GM21737 (cell line): ENCODE measurements around the gene ACYP2.
A peak's percentile ranks its signal among the peaks of the same experiment; 100 is the strongest.
"Not testable (repeated sequence)": the region's sequence is repeated elsewhere in the genome, so short reads cannot be mapped to it uniquely, and the experiment has no call there.

Experiments used
- ATAC-seq: cut with Tn5 transposase; IDR thresholded peaks from one replicate; pipeline ENCODE4 v1.9.1; 2021; ENCODE audit warnings: mild to moderate bottlenecking, moderate library complexity; ENCODE audit not compliant: unreplicated experiment

Gene ACYP2

DNA sequence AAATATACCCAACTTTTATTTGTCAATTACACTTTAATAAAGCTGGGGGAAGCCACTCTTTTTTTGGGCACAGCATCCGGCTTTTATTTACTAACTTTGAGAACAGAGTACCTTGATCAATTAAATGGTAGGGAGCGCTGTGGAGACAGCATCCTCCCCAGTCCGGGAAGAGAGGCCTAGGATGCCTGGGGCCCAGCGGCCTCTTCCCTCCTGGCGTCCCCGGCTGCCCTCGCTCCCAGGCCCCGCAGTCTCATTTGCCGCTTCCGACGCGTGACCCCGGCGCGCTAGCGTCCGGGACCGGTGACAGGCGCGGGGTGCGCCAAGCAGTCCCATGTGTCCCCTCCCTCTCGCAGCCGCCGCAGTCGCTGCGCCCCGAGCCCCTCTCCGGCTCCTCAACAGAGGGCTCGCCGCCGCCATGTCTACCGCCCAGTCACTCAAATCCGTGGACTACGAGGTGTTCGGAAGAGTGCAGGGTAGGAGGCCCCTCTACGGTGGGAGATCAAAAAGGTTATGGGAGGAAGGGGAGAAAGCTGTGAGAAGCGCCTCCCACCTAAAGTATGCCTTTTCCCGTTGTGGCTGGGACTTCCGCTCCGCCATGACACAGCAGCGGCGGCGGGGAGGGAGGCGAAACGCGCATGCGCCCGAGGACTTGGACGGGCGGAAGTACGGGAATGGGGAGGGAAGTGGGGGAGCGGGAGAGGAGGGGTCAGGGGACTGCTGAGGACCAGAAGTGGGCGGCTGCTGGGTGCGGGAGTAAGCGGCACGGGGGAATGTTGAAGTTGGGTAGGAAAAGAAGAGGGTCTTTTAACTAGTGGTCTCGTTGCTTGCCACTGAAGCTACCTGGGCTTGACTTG is at the start of gene ACYP2:
ACYP2 (plus strand) TSS at position 332 of the 854 bp plus-strand sequence.
- peak; percentile 92 for ATAC-seq

DNA sequence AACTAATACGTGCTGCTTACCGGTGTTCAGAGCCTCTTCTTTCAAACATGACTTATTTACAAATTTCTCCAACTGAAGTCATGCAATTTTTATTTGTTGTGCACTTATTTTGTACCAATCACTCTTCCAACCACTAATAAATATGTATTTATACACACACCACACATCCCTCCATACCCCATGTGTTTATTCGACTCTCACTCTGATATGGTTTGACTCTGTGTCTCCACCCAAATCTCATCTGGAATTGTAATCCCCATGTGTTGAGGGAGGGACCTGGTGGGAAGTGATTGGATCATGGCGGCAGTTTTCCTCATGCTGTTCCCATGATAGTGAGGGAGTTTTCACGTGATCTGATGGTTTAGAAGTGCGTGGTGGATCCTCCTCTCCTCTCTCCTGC is 49.5 kb upstream of the ACYP2 start:
- no peak for ATAC-seq

DNA sequence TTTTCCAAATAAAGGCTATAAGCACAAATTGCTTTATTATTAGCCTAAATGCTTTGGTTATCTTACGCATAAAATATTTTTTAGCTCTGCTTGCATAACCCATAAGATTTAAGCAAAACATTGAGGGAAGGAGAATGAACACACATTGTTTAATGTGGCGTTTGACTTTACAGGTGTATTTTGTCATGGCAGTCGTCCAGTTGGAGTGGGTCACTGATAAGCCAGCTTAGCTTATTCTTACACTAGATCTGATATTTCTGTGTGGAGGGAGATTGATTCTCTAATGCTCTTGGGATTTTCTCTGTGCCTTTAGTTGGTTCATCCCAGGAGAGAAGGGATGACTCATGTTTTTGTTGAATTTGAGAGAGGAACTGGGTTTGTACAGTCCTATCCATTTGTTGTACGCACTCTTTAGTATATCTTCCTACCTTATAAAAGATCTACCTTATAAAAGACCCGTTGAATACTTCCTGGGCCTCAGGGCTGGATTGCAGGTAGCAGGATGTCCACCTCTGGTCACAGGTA is 47.5 kb upstream of the ACYP2 start:
- ATAC-seq: no peak

DNA sequence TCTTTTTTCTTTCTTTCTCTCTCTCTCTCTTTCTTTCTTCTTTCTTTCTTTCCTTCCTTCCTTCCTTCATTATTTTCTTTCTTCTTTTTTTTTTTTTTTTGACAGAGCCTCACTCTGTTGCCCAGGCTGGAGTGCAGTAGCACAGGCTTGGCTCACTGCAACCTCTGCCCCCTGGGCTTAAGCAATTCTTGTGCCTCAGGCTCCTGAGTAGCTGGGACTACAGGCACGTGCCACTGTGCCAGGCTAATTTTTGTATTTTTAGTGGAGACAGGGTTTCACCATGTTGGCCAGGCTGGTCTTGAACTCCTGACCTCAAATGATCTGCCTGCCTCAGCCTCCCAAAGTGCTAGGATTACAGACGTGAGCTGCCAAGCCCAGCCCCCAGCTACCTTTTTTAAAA is 42.9 kb upstream of the ACYP2 start:
- ATAC-seq: not testable (repeated sequence)

DNA sequence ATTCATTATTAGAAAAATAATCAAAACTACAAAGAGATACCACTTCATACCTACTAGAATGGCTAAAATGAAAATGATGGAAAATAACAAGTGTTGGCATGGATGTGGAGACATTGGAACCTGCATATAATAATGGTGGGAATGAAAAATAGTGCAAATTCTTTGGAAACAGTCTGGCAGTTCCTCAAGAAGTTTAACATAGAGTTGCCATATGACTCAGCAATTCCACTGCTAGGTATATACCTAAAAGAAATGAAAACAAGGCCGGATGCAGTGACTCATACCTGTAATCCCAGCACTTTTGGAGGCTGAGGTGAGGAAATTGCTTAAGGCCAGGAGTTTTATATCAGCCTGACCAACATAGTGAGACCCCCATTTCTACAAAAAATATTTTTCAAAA is 41.6 kb upstream of the ACYP2 start:
- ATAC-seq: peak; percentile 61

DNA sequence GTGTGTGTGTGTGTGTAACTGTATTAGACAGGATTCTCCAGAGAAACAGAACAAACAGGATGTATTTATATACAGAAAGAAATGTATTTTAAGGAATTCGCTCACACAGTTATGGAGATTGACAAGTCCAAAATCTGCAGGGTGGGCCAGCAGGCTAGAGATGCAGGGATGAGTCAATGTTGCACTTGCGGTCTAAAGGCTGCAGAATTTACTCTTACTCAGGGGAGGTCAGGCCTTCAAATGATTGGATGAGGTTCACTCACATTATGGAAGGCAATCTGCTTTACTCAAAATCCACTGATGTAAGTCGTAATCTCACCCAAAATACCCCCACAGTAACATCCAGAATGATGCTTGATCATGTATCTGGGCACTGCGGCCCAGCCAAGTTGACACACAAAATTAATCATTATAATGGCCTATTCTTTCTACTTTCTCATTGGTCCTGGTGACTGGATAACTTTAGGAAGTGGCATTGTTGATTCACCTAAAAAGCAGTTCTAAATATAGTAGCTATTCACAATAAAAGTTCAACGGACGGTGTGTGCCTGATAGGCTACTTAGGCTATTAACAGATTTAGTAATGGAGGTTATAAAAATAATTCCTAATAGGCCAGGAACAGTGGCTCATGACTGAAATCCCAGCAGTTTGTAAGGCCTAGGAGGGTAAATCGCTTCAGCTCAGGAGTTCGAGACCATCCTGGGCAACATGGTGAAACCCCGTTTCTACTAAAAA is 40.6 kb upstream of the ACYP2 start:
- ATAC-seq: no peak

DNA sequence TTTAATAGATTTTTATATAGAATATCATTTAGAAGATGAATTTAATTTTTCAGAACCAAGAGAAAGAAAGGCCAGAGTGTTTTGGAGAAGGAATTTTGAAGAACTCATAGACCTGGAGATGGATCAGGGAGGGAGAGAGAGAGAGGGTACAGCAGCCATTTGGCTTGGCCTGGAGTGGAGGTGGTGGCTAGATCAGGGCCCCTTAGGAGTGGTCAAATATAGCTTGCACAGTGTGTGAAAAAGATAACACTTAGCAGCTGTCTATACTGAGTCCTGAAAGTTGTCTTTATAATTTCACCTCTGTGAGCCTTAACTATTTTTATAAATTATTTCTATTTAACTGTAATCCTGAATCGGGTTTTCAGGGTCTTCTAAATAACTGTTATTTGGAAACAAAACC is 38.8 kb upstream of the ACYP2 start:
- no peak for ATAC-seq

DNA sequence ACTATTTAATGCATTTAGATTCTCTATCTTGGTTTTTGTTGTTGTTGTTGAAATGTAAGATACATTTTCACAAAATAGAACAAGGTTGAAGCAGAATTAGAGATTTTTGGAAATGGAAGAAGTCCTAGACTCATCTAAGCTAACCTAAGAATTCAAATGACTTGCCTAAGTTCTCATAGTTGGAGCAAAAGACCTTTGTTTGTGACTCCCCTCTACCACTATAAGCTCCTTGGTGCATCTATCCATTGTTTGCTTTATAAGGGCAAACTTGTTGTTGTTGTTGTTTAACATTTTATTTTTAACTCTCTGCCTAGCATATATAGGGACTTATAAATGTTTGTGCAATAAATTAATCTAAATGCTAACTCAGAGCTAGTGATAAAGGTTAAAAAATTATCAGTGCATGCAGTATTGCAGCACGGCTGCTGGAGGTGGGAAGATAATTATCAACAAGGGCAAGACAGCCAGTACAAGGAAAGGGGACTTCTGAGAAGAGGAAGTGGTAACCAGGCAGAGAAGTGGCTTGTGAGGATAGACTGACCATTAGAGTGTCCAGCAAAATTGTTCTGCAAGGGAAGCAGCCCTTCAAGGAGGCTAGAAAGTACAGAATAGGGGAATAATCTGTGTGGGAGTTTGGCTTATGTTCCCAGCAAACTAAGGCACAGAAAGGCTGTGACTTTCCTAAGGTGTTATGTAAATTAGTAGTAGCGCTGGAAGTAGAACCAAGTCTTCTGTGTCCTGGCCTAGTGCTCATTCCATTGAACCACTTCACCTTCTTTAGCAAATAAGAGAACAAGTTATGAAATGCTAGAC is 38.1 kb upstream of the ACYP2 start:
- ATAC-seq: no peak

DNA sequence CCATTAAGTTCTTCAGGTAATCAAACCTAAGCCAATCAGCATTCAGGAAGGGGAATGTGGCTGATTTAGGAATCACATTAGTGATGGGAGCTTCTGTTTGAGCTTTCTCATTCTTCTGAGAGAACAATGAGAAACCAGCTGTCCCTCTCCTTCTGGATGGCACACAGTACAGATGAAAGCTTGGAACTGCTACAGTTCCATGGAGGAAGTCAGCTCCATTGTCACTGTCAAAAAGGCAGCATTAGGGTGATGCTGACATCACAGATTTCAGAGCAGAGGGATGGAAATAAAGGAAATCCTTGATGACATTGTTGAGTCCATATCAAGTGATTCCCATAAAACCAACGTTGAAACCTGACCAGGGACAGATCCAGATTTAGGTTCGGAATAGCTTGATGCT is 36.1 kb upstream of the ACYP2 start:
- no peak for ATAC-seq

DNA sequence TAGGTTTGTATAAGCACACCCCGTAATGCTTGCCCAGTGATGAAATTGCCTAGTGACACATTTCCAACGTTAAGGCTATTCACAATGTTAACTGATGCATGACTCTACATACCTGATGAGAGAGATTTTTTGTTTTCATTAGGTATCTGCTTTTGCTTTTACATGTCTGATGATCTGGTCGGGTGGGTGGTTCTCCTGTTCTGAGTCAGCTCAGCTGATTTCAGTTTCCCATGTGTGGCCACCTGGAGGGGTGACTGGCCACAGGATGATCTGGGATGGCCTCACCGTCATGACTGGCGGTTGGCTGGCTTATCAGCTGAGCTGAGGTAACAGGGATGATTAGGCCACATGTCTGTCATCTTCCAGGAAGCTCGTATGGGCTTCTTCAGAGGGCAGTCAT is 33.8 kb upstream of the ACYP2 start:
- peak; percentile 97 for ATAC-seq

DNA sequence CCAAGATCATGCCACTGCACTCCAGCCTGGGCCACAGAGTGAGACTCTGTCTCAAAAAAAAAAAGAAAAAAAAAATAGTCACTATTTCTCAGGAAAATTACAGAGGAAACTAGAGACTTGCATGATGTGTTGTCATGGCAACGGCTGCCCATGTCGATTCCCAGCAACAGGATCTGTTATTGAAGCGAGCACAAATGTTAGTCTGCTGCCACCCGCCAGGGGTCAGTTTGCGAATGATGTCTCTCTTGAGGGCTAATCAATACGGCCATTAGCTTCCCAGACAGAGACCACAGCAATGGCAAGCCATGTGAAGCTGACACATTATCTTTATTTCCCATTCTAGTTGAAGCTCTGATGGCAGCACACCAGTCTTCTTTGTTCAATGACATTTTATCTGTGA is 32.4 kb upstream of the ACYP2 start:
- ATAC-seq: no peak

DNA sequence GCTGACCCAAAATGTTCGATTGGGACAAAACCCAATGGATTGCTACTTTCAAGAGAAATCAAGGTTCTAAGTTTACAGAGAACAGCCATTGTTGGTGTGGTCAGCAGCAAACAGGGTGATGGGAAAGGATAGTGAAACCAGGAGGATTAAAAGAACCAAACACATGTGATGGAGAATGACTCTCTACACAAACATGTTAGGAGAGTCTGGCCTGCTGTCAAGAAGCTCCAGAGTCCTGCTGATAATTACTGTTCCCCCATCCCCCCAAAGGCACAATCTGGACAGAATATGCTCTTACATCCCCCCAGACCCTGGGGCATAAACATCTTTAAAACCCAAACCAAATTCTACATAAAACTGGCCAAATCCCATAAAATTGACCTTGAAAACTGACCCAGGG is 32.0 kb upstream of the ACYP2 start:
- ATAC-seq: no peak

DNA sequence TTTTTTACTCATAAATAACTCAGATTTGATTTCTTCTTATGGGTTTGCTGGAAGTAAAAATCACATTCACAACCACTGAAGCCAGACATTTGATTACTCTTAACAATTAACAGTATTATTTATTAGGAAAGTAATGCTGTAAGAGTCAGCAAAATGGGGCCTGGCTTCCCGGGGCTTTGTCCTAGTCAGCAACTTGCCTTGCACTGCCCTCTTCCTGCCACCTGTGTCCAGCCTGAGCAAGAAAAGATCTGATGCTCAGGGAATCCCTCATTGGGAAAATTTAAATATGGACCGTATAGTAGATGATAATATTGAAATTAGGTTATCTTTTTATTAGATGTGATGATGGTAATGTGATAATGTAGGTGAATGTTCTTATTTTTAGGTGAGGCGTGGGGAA is 30.8 kb upstream of the ACYP2 start:
- ATAC-seq: no peak

DNA sequence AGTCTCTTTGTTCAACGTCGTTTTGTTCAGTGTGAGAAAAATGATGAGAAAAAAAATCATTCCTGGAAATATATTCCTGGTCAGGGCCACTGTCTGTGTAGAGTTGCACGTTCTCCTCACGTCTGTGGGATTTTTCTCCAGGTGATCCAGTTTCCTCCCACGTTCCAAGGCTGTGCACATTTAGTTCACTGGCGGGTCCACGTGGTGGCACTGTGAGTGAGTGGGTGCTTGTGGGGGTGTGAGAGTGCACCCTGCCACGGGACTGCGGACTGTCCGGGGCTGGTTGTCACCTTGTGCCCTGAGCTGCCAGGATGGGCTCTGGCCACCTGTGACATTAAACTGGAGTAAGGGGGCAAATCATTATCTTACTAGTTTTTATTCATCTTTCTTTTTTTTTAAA is 30.3 kb upstream of the ACYP2 start:
- ATAC-seq: no peak

DNA sequence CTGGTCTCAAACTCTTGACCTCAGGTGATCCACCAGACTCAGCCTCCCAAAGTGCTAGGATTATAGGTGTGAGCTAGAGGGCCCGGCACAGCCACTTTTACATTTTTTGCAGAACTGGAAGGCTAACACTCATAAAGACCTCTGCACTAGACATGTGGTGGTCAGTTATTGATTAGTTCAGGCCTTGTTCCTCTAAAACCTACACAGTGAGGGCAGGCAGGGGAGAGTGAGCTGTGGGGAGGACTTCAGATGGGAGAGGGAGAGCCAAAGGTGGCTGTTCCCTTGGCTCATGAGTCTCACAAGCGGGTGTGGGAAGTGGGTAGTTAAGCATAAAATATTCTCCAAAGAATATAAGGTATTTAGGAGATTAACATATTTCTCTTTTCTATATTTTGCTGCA is 29.3 kb upstream of the ACYP2 start:
- ATAC-seq: no peak

DNA sequence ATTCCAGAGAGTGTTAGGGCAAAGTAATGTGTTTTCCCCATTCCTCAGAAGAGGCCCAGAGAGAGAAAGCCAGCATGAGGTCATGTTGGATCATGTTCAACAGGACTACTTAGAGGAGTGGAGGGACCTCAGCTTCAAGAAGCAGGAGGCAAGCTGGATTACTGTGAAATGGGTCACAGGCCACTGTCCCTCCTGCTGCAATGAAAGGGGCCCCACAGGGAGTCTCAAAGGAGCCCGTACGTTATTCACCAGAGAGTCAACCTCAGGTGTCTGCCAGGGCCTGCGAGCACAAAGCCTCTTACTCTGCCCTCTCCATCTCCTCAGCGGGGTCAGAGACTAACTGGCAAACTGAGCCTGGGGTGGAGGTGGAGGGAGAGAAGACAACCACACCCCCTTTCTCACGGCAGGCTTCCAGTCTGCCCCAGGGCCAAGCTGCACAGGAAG is 27.2 kb upstream of the ACYP2 start:
- ATAC-seq: no peak

DNA sequence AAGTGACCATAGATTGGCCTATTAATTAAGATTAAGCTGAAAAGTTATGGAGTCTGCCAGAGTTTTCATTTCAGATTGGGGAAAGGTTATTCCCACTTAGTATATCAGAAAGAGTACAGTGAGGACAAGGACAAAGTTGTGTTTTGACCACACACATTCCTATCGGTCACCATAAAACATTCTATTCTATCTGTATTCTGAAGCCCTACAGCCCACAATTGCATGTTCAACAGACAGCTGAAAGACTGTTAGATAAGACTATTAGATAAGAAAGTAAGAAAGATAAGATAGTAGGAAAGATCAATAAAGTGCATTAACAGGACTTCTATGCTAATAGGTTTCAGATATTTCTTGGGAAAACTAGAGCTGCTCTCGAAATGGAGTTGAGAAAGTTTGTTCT is 26.7 kb upstream of the ACYP2 start:
- no peak for ATAC-seq

DNA sequence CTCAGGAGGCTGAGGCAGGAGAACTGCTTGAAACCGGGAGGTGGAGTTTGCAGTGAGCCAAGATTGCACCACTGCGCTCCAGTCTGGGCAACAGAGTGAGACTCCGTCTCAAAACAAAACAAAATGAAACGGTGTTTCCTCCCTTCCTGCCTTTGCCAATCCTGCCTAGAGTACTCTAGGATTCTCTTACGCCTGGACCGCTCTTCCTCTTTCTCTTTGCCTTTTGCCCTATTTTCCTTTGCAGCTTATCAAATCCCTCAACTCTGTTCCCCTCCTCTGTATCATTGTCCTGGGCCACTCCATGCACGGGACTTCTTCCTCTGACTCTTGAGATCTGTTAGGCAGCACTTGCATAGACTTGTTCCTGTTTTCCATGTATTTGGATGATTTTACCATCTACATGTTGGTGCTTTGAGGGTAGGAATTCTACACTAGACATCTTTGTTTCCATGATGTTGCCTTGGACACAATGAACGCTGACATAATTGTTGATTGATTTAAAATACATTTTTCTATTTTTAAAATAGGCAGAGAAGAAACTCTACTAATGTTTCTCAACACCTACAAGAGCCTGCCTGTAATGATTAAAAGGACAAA is 24.8 kb upstream of the ACYP2 start:
- no peak for ATAC-seq

DNA sequence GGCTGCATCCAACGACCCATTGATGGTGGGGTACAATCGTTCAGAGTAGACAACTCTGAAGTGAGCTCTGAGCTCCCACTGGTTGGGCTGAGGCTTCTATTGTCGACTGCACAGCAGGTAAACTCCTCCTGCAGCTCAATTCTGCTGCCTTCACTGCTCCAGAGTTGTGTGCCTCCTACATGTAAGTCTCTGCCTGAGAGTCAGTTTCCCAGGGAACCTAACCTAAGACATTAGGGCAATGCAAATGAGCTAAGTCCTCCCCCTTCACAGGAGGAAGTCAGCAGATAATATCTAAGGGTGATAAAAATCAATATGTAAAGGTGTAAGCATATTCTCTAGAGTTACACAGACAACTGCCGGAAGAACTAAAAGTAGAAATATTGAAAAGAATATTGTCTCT is 22.5 kb upstream of the ACYP2 start:
- ATAC-seq: no peak

DNA sequence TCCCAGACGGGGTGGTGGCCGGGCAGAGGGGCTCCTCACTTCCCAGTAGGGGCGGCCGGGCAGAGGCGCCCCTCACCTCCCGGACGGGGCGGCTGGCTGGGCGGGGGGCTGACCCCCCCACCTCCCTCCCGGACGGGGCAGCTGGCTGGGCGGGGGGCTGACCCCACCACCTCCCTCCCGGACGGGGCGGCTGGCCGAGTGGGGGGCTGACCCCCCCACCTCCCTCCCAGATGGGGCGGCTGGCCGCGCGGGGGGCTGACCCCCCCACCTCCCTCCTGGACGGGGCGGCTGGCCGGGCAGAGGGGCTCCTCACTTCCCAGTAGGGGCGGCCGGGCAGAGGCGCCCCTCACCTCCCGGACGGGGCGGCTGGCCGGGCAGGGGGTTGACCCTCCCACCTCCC is 20.0 kb upstream of the ACYP2 start:
- not testable (repeated sequence) for ATAC-seq

DNA sequence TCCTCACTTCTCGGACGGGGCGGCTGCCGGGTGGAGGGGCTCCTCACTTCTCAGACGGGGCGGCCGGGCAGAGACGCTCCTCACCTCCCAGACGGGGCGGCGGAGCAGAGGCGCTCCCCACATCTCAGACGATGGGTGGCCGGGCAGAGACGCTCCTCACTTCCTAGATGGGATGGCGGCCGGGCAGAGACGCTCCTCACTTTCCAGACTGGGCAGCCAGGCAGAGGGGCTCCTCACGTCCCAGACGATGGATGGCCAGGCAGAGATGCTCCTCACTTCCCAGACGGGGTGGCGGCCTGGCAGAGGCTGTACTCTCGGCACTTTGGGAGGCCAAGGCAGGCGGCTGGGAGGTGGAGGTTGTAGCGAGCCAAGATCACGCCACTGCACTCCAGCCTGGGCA is 19.3 kb upstream of the ACYP2 start:
- ATAC-seq: not testable (repeated sequence)
